Motor neuron (in vitro differentiated cells): ENCODE data around the gene IL1RN. TPM values are rescaled to one million over a fixed set of nuclear protein-coding genes. Genes with fewer than 3 reads are reported as not detected.

Source experiments
- ATAC-seq, 8 experiments: fragments of 200-7000 bp; cut with Tn5 transposase; replicated peaks in 6 of 8; 2 replicates each; pipeline ENCODE4 v1.8.0; 2021; ENCODE audit warnings: mild to moderate bottlenecking in 8 of 8, moderate library complexity in 8 of 8
- H3K27ac ChIP-seq, 2 donors: fragments of 250-450 bp; sonication (Bioruptor Pico); 2 replicates each; pipeline ENCODE4 v1.9.0; 2021; ENCODE audit warnings: antibody characterized with exemption in 2 of 2, mild to moderate bottlenecking in 2 of 2, moderate library complexity in 1 of 2
- H3K4me1 ChIP-seq, 2 donors: fragments of 250-450 bp; sonication (Bioruptor Pico); replicated peaks in 1 of 2; 2 replicates each; pipeline ENCODE4 v1.6.1; 2021; ENCODE audit warnings: antibody characterized with exemption in 2 of 2, mild to moderate bottlenecking in 2 of 2, moderate library complexity in 1 of 2
- H3K4me3 ChIP-seq, 5 donors: fragments of 250-450 bp; sonication (Bioruptor Pico); 2 replicates each; pipeline ENCODE4 v1.9.0; 2021; ENCODE audit warnings: antibody characterized with exemption in 5 of 5, mild to moderate bottlenecking in 5 of 5, moderate library complexity in 4 of 5
- WGBS, 10 experiments: fragments of 450-650 bp; shearing (Covaris generic); methylation state at CpG; one replicate each; pipeline ENCODE4 v1.0.0; 2022; 5-methylcytosine and 5-hydroxymethylcytosine counted together
- in situ Hi-C, 9 experiments: fragments of 400-800 bp; cut with MboI; loops; one replicate each; pipeline ENCODE4 v1.15.0; 2021; ENCODE audit warnings: low sequenced_read_pairs in 9 of 9, low pct_unique_long_range_greater_than_20kb in 2 of 9; ENCODE audit not compliant: unreplicated experiment in 9 of 9
- total RNA-seq, 8 experiments: library from RNA; unstranded; fragments of 300-600 nt; gene quantifications; 2 replicates each; pipeline versions ENCODE4 v1.2.3 to v1.2.4, GENCODE V29; 2022

IL1RN gene
- total RNA-seq, 8 experiments from 2014 or later, result 0.21 to 1.3 (median 0.69) TPM; not detected in 4

DNA sequence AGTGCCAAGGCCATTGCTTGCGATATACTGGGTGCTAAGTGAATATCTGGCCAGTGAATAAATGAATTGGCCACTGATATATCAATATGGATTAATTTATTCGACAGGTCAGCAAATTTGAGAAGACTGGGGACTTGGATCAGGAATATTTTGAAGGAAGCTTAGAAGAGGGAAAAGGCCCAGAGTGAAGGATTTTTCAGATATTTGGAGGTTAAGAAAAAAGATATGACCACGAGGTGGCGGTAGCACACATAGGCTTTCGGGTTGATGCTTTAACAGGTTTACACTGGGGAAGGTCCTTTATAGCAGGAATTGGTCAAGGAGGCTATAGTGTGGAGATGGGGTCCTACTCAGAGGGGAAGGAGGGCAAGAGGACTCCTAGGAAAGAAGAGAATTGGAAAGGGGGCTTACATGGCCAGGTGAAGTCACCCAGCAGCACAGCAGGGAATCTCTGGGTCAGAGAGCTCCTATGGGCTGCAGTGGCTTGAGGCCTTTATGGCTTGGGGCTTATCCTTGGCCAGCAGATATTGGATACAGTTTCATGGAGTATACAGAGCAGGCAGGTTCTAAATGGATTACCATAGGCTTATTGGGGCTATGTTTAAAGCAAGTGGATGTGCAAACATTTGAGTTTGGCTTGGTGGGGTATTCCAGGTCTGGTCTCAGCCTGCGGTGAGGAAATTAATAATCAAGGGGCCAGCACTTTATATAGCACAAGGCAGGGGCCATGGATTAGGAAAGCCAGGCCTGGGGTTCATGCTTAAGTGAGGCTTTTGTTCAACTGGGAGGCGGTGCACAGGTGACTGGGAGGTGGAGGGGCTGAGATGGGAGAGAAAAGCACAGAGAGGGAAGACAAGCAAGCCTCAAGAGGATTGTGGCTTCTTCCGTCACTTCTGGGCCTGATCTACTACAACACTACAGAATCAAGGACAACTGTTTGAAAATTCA is 9.7 kb downstream of the IL1RN start:
- Histone ChIP-seq H3K4me1 (no peaks in the 10 kb centered on the region), H3K27ac (no peak overlapping the region), H3K4me3 (no peak overlapping the region)
- in situ Hi-C loops, result loop anchor here in 4 of 9 experiments (25.0 kb wide), 2 partner anchors 225 to 250 kb away; no protein-coding TSS in a partner anchor
- ATAC-seq, result peak in 7 of 8 experiments; percentile 30 to 57 (median 50)
- WGBS, 10 experiments, result 0 to 100% (median 34%) methylated on average over 1 to 6 of the region's 8 CpGs

DNA sequence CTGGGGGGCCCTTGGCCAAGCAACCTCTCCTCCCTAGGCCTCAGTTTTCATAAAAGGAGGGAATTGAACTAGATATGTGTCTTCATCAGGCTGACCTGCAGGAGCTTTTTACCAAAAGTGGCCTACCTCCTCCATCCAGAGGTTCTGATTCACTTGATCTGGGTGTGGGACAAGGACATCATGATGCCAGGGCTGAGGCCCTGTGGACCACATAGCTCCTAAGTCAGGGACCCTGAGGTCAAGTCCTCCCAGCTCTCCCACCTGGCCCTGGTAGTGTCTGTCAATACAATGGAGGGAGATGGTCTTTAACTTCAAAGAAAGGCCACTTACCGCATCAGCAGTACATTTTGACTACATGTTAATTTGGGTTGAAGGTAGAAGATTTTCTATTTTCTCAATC is 10.4 kb downstream of the IL1RN start:
- H3K27ac ChIP-seq, result no peak overlapping the region
- no peaks in the 10 kb centered on the region for H3K4me1 ChIP-seq
- H3K4me3 ChIP-seq, result no peak overlapping the region
- ATAC-seq, result no peak
- WGBS, 10 experiments, result 89 to 100% (median 100%) methylated on average over 1 of the region's 1 CpG; no CpG with 5 or more reads in 3 of the 10 experiments
- in situ Hi-C loops, result loop anchor here in 4 of 9 experiments (25.0 kb wide), 2 partner anchors 224 to 249 kb away; no protein-coding TSS in a partner anchor

DNA sequence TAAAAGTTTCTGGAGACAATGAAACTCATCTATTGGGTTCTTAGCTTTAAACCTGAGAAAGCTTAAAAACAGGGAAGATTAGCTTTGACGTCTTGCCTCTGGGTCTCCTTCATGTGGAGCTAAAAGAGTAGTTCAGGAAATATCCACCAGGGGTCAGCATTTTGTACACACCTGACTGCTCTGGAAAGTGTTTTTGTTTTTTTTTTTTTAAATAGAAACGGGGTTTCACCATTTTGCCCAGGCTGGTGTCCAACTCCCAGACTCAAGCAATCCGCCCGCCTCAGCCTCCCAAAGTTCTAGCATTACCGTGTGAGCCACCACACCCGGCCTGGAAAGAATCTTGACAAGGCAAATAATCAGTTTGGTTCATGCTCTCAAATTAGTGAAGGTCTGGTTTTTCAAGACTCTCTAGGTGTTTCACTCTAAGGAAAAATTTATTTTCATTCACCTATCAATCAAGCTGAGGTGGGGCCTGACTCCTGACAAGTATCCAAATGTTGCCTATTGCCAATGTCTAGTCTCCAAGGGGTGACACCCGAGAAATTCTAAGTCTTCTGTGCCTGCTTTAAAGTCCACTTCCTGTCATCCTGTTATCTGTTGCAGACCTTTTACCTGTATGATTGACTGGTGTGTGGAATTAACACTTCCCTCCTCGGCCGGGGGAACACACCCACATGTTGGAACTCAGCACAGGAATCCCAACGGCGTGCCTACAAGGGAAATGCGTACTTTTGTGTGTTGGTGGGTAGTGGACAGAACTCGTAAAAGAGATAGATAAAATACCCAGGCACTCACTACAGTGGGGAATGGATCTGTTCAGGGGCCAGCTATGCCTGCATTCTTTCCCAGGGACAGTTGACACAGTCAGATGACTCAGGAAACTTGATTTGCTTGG is 11.3 kb downstream of the IL1RN start:
- ATAC-seq, result peak in 7 of 8 experiments; percentile 30 to 86 (median 53)
- Histone ChIP-seq H3K4me1 (no peaks in the 10 kb centered on the region), H3K27ac (no peak overlapping the region), H3K4me3 (no peak overlapping the region)
- in situ Hi-C loops, result loop anchor here in 4 of 9 experiments (25.0 kb wide), 2 partner anchors 224 to 249 kb away; no protein-coding TSS in a partner anchor
- WGBS, 10 experiments, result 0 to 100% (median 38%) methylated on average over 1 to 11 of the region's 13 CpGs; no CpG with 5 or more reads in 1 of the 10 experiments

DNA sequence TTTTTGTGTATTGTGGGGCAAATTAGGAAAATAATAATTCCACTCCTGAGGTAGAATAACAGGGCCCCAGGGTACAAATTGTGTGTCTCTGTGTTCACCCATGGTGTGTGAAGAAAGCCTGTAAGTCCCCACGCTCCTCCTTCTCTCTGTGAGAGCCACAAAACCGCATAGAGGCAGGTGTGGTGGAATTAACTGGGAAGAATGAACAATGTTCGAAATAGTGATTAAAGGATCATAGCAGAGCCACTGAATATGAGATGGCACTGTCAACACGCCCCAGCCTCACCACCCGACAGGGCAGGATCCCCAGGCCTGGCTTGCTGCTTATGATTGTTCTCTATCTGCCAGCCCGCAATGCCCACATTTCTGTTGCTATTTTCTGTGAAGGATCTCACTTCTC is 14.1 kb downstream of the IL1RN start:
- Histone ChIP-seq H3K27ac (no peak overlapping the region), H3K4me1 (no peaks in the 10 kb centered on the region), H3K4me3 (no peak overlapping the region)
- 31 to 100% (median 90%) methylated on average over 1 to 6 of the region's 6 CpGs; no CpG with 5 or more reads in 1 of the 10 experiments for WGBS, 10 experiments
- in situ Hi-C loops, result loop anchor here in 5 of 9 experiments (10.0 to 25.0 kb wide), 3 partner anchors 53 to 246 kb away; no protein-coding TSS in a partner anchor
- no peak for ATAC-seq

DNA sequence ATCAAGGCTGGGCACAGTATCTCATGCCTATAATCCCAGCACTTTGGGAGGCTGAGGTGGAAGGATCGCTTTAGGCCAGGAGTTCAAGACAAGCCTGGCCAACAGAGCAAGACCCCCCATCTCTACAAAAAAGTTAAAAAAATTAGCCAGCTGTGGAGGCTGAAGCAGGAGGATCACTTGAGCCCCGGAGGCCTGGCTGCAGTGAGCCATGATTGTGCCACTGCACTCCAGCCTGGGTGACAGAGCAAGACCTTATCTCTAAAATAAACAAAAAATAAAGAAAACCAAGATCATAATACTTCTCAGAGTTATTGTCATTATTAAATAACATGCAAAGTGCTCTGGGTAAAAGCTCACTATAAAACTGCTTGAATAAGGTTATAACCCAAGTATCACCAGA is 14.9 kb downstream of the IL1RN start:
- 67 to 100% (median 100%) methylated on average over 1 to 2 of the region's 2 CpGs; no CpG with 5 or more reads in 3 of the 10 experiments for WGBS, 10 experiments
- Histone ChIP-seq H3K27ac (no peak overlapping the region), H3K4me1 (no peaks in the 10 kb centered on the region), H3K4me3 (no peak overlapping the region)
- in situ Hi-C loops, result loop anchor here in 5 of 9 experiments (10.0 to 25.0 kb wide), 3 partner anchors 53 to 245 kb away; no protein-coding TSS in a partner anchor
- ATAC-seq, result no peak

DNA sequence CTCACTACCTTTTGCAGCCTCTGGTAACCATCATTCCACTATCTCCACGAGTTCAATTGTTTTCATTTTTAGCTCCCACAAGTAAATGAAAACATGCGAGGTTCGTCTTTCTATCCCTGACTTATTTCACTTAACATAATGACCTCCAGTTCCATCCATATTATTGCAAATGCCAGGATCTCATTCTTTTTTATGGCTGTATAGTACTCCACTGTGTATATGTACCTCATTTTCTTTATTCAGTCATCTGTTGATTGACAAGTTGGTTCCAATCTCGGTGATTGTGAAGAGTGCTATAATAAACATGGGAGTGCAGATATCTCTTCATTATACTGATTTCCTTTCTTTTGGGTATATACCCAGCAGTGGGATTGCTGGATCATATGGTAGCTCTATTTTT is 16.9 kb downstream of the IL1RN start:
- Histone ChIP-seq H3K27ac (no peak overlapping the region), H3K4me3 (no peak overlapping the region), H3K4me1 (no peaks in the 10 kb centered on the region)
- no peak for ATAC-seq
- in situ Hi-C loops, result loop anchor here in 5 of 9 experiments (10.0 to 25.0 kb wide), 3 partner anchors 51 to 243 kb away; no protein-coding TSS in a partner anchor
- WGBS, 10 experiments, result 6 to 88% (median 61%) methylated on average over 3 to 4 of the region's 4 CpGs

DNA sequence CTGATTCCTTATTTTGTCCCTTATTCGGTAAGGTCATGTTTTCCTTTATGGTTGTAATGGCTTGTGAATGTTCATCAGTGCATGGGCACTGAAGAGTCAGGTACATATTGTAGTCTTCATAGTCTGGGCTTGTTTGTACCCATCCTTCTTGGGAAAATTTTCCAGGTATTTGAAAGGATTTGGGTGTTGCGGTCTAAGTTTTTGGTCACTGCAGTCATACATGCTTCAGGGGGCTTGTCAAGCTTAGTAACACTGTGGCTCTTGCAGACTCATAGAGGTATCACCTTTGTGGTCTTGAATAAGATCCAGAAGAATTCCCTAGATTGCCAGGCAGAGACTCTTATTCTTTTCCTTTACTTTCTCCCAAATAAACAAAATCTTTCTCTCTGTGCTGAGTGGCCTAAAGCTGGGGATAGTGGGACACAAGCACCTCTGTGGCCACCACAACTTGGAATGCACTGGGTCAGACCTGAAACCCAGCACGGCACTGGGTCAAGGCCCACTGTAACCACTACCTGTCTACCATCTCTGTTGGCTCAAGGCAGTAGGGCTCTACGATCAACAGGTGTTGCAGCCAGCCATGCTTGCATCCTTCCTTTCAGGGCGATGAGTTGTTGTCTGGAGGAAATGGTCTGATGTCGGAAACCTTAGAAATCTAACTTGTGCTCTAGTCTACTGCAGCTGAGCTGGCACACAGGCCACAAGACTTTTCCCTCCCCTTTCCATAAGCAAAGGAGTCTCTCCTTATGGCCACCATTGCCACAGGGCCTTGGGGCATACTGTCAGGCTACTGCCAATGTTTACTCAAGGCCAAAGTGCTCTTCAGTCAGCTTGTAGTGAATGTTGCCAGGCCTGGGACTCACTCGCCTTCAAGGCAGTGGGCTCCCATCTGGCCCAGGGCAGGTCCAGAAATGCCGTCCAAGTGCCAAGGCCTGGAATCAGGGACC is 21.5 kb downstream of the IL1RN start:
- Histone ChIP-seq H3K4me1 (no peaks in the 10 kb centered on the region), H3K27ac (no peak overlapping the region), H3K4me3 (no peak overlapping the region)
- 42 to 100% (median 74%) methylated on average over 2 to 6 of the region's 8 CpGs; no CpG with 5 or more reads in 2 of the 10 experiments for WGBS, 10 experiments
- ATAC-seq, result no peak
- in situ Hi-C loops, result loop anchor here in 5 of 9 experiments (10.0 to 25.0 kb wide), 3 partner anchors 46 to 238 kb away; no protein-coding TSS in a partner anchor

DNA sequence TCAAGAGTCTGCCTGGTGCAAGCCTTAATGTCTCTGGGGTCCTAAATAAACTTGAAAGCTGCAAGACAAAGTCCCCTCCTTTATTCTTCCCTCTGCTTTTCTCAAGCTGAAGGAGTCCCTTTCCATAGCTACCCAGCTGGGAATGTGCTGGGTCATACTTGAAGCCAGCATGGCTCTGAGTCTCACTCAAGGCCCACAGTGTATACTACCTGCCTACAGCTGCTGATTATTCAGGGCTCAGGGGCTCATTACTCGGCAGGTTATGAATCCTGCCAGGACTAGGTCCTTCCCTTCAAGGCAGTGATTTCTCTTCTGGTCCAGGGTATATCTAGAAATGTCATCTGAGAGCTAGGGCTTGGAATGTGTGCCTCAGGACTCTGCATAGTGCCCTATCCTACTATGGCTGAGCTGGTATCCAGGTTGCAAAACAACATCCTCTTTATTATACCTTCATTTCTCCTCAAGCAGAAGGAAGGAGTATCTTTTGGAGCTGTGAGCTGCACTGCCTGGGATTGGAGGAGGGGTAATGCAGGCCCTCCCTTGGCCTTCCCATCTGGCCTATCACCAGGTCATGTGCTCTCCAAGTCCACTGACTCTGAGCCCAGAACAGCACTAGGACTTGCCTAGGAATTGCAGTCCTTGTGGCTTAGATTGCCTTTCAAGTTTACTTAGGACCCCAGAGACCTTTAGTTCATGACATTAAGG is 22.3 kb downstream of the IL1RN start:
- H3K4me3 ChIP-seq, result no peak overlapping the region
- in situ Hi-C loops, result loop anchor here in 5 of 9 experiments (10.0 to 25.0 kb wide), 3 partner anchors 45 to 238 kb away; no protein-coding TSS in a partner anchor
- H3K4me1 ChIP-seq, result no peaks in the 10 kb centered on the region
- peak in 3 of 8 experiments; percentile 31 to 47 (median 36) for ATAC-seq
- no peak overlapping the region for H3K27ac ChIP-seq
- WGBS, 10 experiments, result 60 to 86% (median 85%) methylated on average over 1 of the region's 1 CpG; no CpG with 5 or more reads in 6 of the 10 experiments

DNA sequence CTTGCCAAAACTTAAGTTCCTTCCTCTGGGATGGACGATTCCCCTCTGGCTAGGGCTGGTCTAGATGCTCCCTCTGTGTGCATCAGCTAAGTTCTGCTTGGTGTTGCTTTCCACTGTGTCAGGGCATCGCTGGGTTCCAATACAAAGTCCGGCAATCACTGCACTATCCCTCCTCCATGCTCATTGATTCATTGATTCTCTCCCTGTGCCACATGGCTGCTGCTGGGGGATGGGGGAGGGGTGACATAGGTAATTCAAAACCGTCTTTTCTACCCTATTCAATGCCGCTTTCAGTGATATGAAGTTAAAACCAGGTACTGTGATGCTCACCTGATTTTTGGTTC is 22.8 kb downstream of the IL1RN start:
- H3K27ac ChIP-seq, result no peak overlapping the region
- H3K4me3 ChIP-seq, result no peak overlapping the region
- in situ Hi-C loops, result no loop called here
- no peak for ATAC-seq
- WGBS, 10 experiments, result 80 to 100% (median 84%) methylated on average over 1 to 4 of the region's 5 CpGs; no CpG with 5 or more reads in 4 of the 10 experiments
- H3K4me1 ChIP-seq, result no peaks in the 10 kb centered on the region

DNA sequence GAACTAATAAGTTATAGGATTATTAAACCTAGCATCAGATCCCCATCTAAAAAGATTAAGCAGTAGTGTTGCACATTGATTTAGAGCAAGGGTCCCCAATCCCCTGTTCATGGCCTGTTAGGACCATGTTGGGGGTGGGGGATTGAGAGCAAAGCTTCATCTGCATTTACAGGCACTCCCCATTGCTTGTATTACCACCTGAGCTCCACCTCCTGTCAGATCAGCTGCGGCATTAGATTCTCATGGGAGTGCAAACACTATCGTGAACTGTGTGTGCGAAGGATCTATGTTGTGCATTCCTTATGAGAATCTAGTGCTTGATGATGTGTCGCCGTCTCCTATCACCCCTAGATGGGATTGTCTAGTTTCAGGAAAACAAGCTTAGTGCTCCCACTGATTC is 27.9 kb downstream of the IL1RN start:
- 80 to 100% (median 88%) methylated on average over 1 to 4 of the region's 5 CpGs; no CpG with 5 or more reads in 5 of the 10 experiments for WGBS, 10 experiments
- in situ Hi-C loops, result no loop called here
- Histone ChIP-seq H3K27ac (no peak overlapping the region), H3K4me3 (no peak overlapping the region), H3K4me1 (no peaks in the 10 kb centered on the region)
- ATAC-seq, result no peak
